Fibroblast of skin of left quadriceps (primary cell): ENCODE data around the gene ADAMTS2.

Experiments
- DNase-seq, 2 experiments: peaks; one replicate each; pipeline ENCODE4 v3.0.0-alpha.2; 2013; ENCODE audit warnings: low read depth in 2 of 2

ADAMTS2 gene

GRCh38 chr5:179232091-179232735 lies 113.0 kb downstream of the ADAMTS2 start:
- no peak for DNase-seq

DNA sequence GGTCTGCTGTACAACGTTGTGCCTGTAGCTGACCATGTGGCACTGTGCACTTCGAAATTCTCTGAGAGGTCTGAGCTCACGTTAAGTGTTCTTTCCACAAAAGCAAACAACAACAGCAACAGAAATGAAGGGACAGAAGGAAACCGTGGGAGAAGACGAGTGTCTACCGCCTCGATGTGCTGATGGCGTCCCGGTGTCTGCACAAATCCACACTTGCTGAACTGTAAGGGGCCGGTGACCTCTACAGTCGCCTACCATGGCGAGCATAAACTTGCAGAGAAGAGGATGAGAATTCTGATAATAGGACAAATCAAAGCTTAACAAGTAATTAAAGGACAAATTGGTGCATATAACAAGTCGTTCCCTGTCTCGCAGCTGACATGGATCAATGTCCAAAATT lies 114.0 kb downstream of the ADAMTS2 start:
- DNase-seq: no peak

GRCh38 chr5:179230061-179230461 lies 115.2 kb downstream of the ADAMTS2 start:
- no peak for DNase-seq

DNA sequence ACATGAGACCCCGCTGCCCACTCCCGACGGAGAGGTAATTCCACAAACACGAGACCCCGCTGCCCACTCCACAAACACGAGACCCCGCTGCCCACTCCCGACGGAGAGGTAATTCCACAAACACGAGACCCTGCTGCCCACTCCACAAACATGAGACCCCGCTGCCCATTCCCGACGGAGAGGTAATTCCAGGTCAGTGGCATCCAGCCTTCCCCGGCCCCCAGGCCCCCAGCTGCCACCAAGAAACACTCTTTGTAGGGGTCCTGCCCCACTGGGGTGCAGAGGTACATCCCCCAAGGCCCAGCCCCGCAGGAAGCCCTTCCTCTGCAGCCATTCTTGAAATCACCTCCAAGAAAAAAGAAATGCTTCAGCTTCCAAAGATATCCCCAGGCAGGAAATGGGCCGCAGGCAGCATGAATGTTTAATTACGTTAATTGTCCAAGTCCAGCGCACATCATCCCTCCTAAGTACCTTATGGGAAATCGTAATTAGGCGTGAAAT lies 115.9 kb downstream of the ADAMTS2 start:
- no peak for DNase-seq

- no peak for DNase-seq
Measured at GRCh38 chr5:179228341-179229121, 116.7 kb downstream of the ADAMTS2 start.

DNA sequence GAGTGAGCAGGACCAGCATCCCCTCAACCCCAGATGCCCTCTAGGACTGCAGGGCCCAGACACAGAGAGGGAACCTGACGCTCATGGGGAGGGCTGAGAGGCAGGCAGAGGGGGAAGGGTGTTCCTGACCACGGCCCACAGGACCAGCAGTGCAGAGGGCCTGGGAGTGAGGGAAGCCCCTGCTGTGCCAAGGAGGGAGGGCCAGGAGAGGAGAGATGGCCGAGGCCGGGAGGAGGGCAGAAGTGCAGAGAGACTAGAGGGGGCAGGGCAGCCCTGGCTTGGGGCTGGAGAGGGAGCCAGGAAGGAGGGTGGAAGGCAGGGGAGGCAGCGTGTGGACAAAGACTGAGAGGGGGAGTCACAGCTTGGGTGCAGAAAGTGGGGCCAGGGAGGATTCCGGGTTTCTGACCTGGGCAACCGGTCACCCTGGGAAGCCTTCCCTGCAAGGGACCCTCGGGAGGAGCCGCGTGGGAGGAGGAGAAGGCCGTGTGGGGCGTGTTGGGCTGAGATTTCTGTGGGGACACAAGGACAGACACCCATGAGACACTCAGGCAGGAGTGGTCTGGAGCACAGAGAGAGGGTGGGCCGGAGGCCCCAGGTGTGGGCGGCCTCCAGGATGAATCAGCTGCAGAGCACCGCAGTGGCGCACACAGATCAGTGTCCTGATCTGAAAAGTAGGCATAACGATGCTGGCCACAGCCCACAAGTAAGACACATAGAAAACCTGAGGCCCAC lies 117.5 kb downstream of the ADAMTS2 start:
- no peak for DNase-seq

- no peak for DNase-seq
Measured at GRCh38 chr5:179227229-179227579, 118.1 kb downstream of the ADAMTS2 start.

GRCh38 chr5:179226696-179227095 lies 118.6 kb downstream of the ADAMTS2 start:
- DNase-seq: no peak

- DNase-seq: no peak
Measured at GRCh38 chr5:179225387-179225786, 119.9 kb downstream of the ADAMTS2 start.

- no peak for DNase-seq
Measured at GRCh38 chr5:179224741-179225140, 120.5 kb downstream of the ADAMTS2 start.

DNA sequence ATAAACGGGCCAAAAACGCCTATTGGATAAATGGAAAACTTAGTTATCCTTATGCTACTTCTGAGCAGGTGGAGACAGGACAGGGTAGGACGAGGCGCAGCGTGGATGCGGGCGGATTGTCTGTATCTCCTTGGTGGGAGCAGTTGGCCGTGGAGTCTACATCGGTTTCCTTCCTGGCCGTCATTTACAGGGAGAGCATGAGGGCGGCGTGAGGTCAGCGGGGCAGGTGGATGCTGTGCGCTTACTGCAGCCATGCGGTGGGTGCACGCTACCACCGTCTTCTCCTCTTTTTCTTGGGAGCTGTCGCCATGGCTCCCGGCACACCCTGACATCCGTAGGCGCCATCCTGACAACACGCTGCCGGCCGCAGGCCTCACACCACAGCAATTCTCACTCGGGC lies 121.3 kb downstream of the ADAMTS2 start:
- no peak for DNase-seq

- no peak for DNase-seq
Measured at GRCh38 chr5:179223528-179223927, 121.7 kb downstream of the ADAMTS2 start.

- DNase-seq: no peak
Measured at GRCh38 chr5:179222246-179223017, 122.8 kb downstream of the ADAMTS2 start.

DNA sequence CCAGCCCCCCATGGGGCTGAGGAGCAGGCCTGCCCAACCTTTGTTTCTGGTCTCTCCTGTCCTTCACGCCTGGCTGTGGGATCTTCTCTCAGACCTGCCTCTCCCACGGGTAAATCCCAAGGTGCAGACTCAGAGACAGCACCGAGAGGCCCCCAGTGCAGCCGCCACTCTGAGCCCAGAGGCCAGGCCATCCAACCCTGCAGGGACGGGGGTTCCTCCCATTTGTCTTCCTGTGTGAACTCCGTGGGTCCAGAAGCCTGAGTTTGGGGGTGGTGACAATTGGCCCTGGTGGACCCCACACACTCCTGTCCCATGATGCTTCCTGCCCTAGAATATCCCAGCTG lies 123.4 kb downstream of the ADAMTS2 start:
- DNase-seq: no peak

GRCh38 chr5:179221196-179221876 lies 123.9 kb downstream of the ADAMTS2 start:
- DNase-seq: no peak

DNA sequence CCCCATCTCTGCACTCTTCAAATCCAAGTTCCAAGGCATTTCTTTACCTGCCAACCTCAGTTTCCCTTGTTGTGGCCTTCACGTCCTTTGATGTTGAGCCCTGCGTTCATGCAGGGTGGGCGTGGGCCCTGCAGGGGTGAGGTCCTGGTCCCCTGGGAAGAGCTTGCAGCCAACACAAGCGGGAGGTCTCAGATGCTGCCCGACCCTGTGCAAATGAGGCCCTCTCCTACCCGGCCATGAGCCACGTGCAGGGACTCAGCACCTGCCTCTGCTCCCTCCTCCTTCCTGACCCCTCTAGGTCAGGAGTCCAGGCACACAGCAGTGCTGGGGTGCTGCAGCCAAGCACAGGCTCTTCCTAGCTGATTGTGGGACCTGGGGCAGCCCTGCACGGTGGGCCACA lies 124.5 kb downstream of the ADAMTS2 start:
- no peak for DNase-seq

DNA sequence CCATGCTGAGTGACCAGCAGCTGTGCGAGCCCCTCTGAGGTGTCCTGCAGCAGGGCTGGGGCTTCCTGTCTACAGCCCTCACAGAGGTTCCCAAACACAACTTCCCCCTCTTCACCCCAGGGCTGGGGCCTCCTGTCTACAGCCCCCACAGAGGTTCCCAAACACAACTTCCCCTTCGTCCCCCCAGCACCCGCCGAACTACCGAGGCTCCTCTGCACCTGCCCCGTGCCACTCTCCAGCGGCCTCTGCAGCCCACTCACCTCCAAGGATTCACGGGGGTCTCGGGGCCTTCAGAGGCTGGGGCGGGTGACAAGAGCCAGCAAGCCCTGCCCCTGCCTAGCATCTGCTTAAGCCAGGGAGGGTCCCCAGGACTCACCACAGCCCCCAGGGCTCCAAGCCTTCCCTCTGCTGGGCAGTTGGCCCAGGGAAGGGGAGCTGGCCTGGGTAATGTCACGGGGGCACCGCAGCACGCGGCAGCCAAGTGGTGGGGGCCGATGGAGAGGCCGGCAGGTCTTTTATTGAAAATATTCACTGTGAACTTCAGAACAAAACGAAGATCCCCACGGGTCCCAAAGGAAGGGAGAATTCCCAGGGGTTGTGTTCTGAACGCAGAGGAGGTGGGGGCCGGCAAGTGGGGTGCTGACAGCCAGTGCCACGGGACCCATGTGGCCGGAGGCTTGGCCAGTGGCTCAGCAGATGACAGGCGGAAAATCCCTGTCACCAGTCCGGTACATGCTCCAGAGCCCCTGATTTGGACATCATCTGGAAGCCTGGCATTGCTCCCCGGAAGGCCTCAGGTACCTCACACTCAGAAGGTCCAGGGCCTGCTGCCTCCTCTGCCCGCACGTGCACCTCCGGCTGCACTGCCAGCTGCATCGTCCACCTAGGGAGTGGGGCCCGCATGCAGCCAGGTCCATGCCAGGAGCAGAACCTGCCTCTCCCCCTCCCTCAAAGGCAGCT lies 125.3 kb downstream of the ADAMTS2 start:
- DNase-seq: no peak

- DNase-seq: no peak
Measured at GRCh38 chr5:179218943-179219330, 126.3 kb downstream of the ADAMTS2 start.

DNA sequence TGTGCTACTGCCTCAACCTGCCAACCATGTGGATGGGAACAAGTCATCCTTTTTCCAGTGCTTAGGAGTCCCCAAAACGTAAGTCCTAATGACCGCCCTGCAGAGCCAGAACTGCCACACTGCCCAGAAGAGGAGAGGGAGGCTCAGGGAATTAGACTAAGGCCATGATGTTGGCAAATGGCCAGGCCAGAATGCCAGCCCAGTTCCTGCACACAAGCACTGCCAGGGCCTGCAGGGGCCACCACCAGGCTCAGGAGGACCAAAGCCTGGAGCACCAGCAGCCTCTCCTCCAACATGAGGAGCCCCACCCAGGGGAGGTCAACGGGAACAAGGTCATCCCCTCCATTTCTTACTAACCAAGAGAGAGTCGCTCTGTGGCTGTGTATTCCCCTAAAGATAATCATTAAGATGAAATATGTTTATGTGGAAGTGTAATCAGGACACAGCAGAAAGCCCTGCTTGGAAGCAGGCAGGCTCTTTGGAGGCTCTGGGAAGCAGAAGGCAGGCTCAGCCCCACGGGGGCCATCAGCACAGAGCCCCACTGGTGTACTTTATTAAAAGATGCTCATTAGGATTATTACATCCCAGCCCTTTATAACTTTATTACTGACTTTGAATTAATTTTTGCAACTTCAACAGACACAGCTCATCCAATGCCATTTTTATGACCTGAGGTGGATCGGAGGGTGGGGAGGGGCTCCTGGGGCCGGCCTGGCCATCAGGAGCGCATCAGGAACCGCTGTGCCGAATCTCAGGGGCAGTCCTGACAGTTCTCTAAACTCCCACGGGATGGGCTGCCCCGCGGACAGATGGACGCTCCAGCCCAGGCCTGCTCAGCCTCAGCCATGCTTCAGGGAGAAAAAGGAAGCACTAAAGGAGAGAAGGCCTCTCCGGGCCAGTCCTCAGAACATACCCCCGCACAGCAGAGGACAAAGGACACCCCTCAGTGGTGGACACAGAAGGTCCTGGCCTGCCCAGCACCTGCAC lies 127.0 kb downstream of the ADAMTS2 start:
- DNase-seq: no peak
